Endothelial cell of umbilical vein (primary cell): Measurements from ENCODE around the gene AHSP. TPM values are rescaled to one million over a fixed set of nuclear protein-coding genes. Genes with fewer than 3 reads are reported as not detected.
A peak's percentile ranks its signal among the peaks of the same experiment; 100 is the strongest.

ENCODE experiments used
- BruUV-seq: library from RNA; stranded (reverse); fragments of 400-500 nt; replicated peaks from 2 replicates; lab custom pipeline; 2021; lab: Mats Ljungman, UMichigan
- CTCF ChIA-PET: fragments of 300-600, 350-600 bp; sonication (Branson Sonifier 250); formaldehyde crosslinking; loops from one replicate; lab custom pipeline; 2021; ENCODE audit warnings: antibody characterized with exemption, inconsistent platforms; lab: Charles Lee
- POLR2A ChIA-PET: fragments of 300-600, 350-600 bp; sonication (Branson Sonifier 250); formaldehyde crosslinking; loops from one replicate; lab custom pipeline; 2021; ENCODE audit warnings: antibody characterized with exemption, inconsistent platforms; lab: Charles Lee
- DNase-seq: peaks from one replicate; pipeline ENCODE4 v3.0.0-alpha.2; 2011; ENCODE audit warnings: low read depth, low spot score
- FAIRE-seq: peaks from 2 replicates; lab custom pipeline; 2011; peaks lifted over from hg19 to GRCh38; lab: Jason Lieb, UNC
- H2AFZ ChIP-seq: 2 replicates; pipeline ENCODE4 v1.6.0; 2012; ENCODE audit warnings: low read depth, low read length, control low read depth, inconsistent platforms
- H3K27ac ChIP-seq: 2 replicates; pipeline ENCODE4 v1.5.1; 2011; ENCODE audit warnings: low read depth, mild to moderate bottlenecking, control low read depth, low read length, moderate library complexity; ENCODE audit not compliant: insufficient read depth
- H3K27me3 ChIP-seq, 2 experiments: 2 replicates each; pipeline versions ENCODE4 v1.6.0 to v1.6.1; 2011; ENCODE audit warnings: low read length in 2 of 2, mixed read lengths in 1 of 2; ENCODE audit not compliant: control insufficient read depth in 2 of 2, insufficient read depth in 2 of 2
- H3K36me3 ChIP-seq, 2 experiments: 2 replicates in 1 of 2; 3 replicates in 1 of 2; pipeline ENCODE4 v1.5.1; 2011; ENCODE audit warnings: low read length in 2 of 2, mild to moderate bottlenecking in 1 of 2, moderate library complexity in 1 of 2; ENCODE audit not compliant: control insufficient read depth in 2 of 2, insufficient read depth in 2 of 2; ENCODE audit errors: extremely low read depth in 1 of 2
- H3K4me1 ChIP-seq: 3 replicates; pipeline ENCODE4 v1.5.1; 2011; ENCODE audit warnings: mild to moderate bottlenecking, low read length; ENCODE audit not compliant: control insufficient read depth, insufficient read depth; ENCODE audit errors: extremely low read depth
- H3K4me2 ChIP-seq: 2 replicates; pipeline ENCODE4 v1.6.1; 2011; ENCODE audit warnings: low read length, control low read depth, mixed read lengths; ENCODE audit not compliant: insufficient read depth
- H3K4me3 ChIP-seq, 3 experiments: fragments of 200-600 bp in 1 of 3; sonication (generic), shearing (Covaris generic) in 1 of 3; replicated peaks in 1 of 3; 2 replicates each; pipeline ENCODE4 v1.5.1; 2011 to 2016; ENCODE audit warnings: control low read depth in 3 of 3, low read length in 3 of 3, mild to moderate bottlenecking in 2 of 3, inconsistent platforms in 1 of 3, low read depth in 1 of 3, moderate library complexity in 1 of 3; ENCODE audit not compliant: insufficient read depth in 1 of 3
- H3K79me2 ChIP-seq: 2 replicates; pipeline ENCODE4 v1.6.0; 2012; ENCODE audit warnings: low read length, inconsistent platforms; ENCODE audit not compliant: control insufficient read depth, insufficient read depth
- H3K9ac ChIP-seq: replicated peaks from 2 replicates; pipeline ENCODE3; 2011; ENCODE audit warnings: low read length, control low read depth; ENCODE audit not compliant: insufficient read depth; ENCODE audit errors: extremely low read depth
- H3K9me1 ChIP-seq: replicated peaks from 3 replicates; pipeline ENCODE4 v1.6.0; 2011; ENCODE audit warnings: mild to moderate bottlenecking, low read length; ENCODE audit not compliant: control insufficient read depth, insufficient read depth; ENCODE audit errors: extremely low read depth
- H3K9me3 ChIP-seq: replicated peaks from 2 replicates; pipeline ENCODE4 v1.5.1; 2012; ENCODE audit warnings: low read length, inconsistent platforms; ENCODE audit not compliant: control insufficient read depth, insufficient read depth
- H4K20me1 ChIP-seq: replicated peaks from 2 replicates; pipeline ENCODE3; 2011; ENCODE audit warnings: mild to moderate bottlenecking, low read length; ENCODE audit not compliant: control insufficient read depth, insufficient read depth; ENCODE audit errors: extremely low read depth
- EZH2 ChIP-seq: IDR thresholded peaks from 2 replicates; pipeline ENCODE4 v1.6.1; 2012; ENCODE audit warnings: borderline replicate concordance, low read depth, mild to moderate bottlenecking, moderate library complexity, low read length, inconsistent platforms; ENCODE audit not compliant: severe bottlenecking
- FOS ChIP-seq: IDR thresholded peaks from 2 replicates; pipeline ENCODE4 v1.6.1; 2011; ENCODE audit warnings: mild to moderate bottlenecking, low read length, moderate library complexity, borderline replicate concordance; ENCODE audit not compliant: insufficient read depth
- GATA2 ChIP-seq: IDR thresholded peaks from 2 replicates; pipeline ENCODE4 v1.7.0; 2011; ENCODE audit warnings: low read depth, mild to moderate bottlenecking, moderate library complexity, mixed read lengths, low read length; ENCODE audit not compliant: insufficient read length, insufficient read depth
- JUN ChIP-seq: IDR thresholded peaks from 2 replicates; pipeline ENCODE4 v1.6.1; 2011; ENCODE audit warnings: borderline replicate concordance, low read depth; ENCODE audit not compliant: insufficient read length, insufficient read depth
- MYC ChIP-seq: IDR thresholded peaks from one replicate; pipeline ENCODE4 v1.6.1; 2011; ENCODE audit warnings: mild to moderate bottlenecking, low read depth, low read length
- POLR2A ChIP-seq: IDR thresholded peaks from 2 replicates; pipeline ENCODE4 v1.6.1; 2012; ENCODE audit warnings: low read depth, mild to moderate bottlenecking, control low read depth, low read length
- POLR2AphosphoS5 ChIP-seq: IDR thresholded peaks from 2 replicates; pipeline ENCODE4 v1.6.1; 2012; ENCODE audit warnings: low read depth, mild to moderate bottlenecking, control low read depth, low read length, moderate library complexity; ENCODE audit not compliant: insufficient read depth
- dilution Hi-C: fragments of 300-500 bp; cut with MboI; formaldehyde crosslinking; loops from one replicate; pipeline ENCODE4 v1.15.0; 2019; ENCODE audit warnings: low sequenced_read_pairs; ENCODE audit not compliant: extremely low pct_ligation_motif_present
- intact Hi-C: fragments of 100-400 bp; cut with micrococcal nuclease; formaldehyde crosslinking; loops from one replicate; pipeline ENCODE4 v1.10.0; 2022
- polyA plus RNA-seq, 4 experiments: library from polyadenylated mRNA; depleted of rRNA in 3 of 4; stranded (reverse) in 3 of 4; unstranded in 1 of 4; fragments of >200 nt; gene quantifications; 2 replicates each; pipeline versions ENCODE4 v1.2.1 to v1.2.3, GENCODE V29; 2011 to 2012; ENCODE audit warnings: missing spikeins in 1 of 4
- total RNA-seq: library from RNA; stranded (reverse); gene quantifications from 2 replicates; pipeline ENCODE4 v1.2.3, GENCODE V29; 2021
- TF ChIP-seq, protein P1 (sequence below), 2 donors: IDR thresholded peaks; 1 replicate in 1 of 2; 2 replicates in 1 of 2; pipeline ENCODE4 v1.5.1; 2011; ENCODE audit warnings: low read length in 2 of 2, mild to moderate bottlenecking in 2 of 2, moderate library complexity in 2 of 2, control low read depth in 1 of 2, inconsistent platforms in 1 of 2, low read depth in 1 of 2; ENCODE audit not compliant: insufficient read depth in 1 of 2; ENCODE audit errors: extremely low read depth in 1 of 2
- TF ChIP-seq, protein P2 (sequence below): IDR thresholded peaks from 2 replicates; pipeline ENCODE4 v1.6.1; 2011; ENCODE audit not compliant: insufficient read depth, insufficient read length

Gene AHSP
- total and polyA plus RNA-seq, 2 donors (not counting 3 experiments of a cell fraction or from before 2014, with no cell fraction given), result not detected

DNA sequence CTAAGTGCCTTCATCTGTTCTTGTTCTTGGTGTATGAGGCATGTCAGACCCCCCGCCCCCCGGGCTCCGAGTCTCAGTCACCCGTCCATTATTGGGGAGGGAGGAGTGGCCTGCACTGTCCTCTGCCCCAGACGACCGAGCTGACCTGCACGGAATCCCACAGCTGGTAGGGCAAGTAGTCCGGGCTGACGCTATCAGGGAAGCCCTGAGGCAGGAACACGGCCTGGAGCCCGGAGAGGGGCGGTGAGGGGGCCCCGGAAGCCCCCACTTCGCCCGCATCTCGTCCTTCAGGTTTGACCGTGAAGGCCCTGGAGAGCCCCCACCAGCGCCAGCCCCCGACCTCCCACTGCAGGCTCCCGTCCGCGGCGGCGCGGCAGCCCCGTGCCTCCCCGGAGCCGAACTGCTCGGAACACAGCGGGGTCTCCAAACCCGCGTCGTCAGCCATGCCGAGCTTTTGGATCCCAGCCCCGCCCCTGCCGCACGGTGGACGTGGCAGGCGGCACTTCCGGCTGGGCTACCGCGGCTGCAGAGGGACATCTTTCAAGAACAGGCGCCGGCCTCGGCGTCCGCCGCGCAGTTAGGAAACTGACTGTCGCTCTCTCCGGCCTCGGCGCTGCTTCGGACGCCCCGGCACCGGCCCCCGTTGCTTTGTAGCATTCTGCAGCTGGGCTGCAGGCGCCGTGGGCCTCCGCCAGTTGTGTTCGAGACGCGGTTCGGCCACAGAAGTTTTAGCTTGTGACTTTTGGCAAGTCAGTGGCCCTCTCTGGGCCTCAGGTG, 19.6 kb upstream of the AHSP start, which contains the start of gene RUSF1:
Gene RUSF1, minus strand, starts transcription at position 463 of the 777 bp plus-strand sequence. Its CDS starts 18 bp downstream, at position 445.
- dilution Hi-C loops, result no loop called here
- POLR2A ChIA-PET, result interaction anchor here (0.5 kb wide), 1 partner anchor 36 kb away, joined by 4 read pairs; the partner anchor contains the start of gene TGFB1I1
- FAIRE-seq, result peak; percentile 87

DNA sequence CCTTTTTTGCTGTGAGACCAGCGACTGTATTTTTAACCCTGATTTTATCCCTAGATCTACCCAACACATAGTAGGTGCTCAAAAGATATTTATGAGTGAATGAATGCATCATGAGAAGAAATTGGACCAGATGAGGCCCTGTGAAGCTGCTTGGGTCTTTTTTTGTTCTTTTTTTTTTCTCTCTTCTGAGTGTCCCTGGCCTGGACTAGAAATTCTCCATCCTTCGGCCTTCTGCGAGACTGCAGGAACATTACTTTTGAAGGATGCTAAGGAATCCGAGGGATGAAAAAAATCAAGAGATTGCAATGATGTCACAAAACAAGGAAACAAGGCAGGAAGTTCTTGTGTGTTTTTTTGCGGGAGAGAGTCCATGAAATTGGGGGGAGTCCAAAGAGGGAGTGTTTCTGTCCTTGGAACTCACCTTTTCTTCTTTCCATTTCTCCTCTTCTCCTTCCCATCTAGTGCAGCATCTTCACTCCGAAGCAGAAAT, 18.9 kb upstream of the AHSP start:
- no peak for DNase-seq
- CTCF ChIA-PET, result interaction anchor here (0.9 to 1.5 kb wide), 3 partner anchors 11 to 50 kb away, joined by 3 to 4 read pairs (median 4); no protein-coding TSS in a partner anchor
- H3K4me1 ChIP-seq, result peaks cover 27% of the 10 kb centered on the region
- H3K27ac ChIP-seq, result peak overlapping the region; percentile 82
- BruUV-seq, result TSS peak; percentile 79
- H3K27me3 ChIP-seq, result no peaks in the 10 kb centered on the region
- intact Hi-C loops (loop anchor here (1.0 to 10.0 kb wide), 2 partner anchors 49 to 356 kb away; partner anchors contain the start of gene ARMC5), dilution Hi-C loops (no loop called here)
- peaks cover 13% of the 10 kb centered on the region for H3K79me2 ChIP-seq
- peak overlapping the region; percentile 87 for H3K4me2 ChIP-seq
- H3K9me1 ChIP-seq, result no peaks in the 10 kb centered on the region
- H2AFZ ChIP-seq, result peak overlapping the region; percentile 75
- H3K9me3 ChIP-seq, result no peaks in the 10 kb centered on the region
- H4K20me1 ChIP-seq, result no peaks in the 10 kb centered on the region
- H3K9ac ChIP-seq, result peak overlapping the region; percentile 94
- POLR2A ChIA-PET, result interaction anchor here (0.5 kb wide), 1 partner anchor 37 kb away, joined by 4 read pairs; the partner anchor contains the start of gene TGFB1I1
- H3K4me3 ChIP-seq, result peak overlapping the region; percentile 69 to 90 (median 77)
- FAIRE-seq, result peak; percentile 77
- H3K36me3 ChIP-seq, result no peaks in the 10 kb centered on the region
- TF ChIP-seq JUN, result no peak
- TF ChIP-seq FOS, result no peak
- TF ChIP-seq, protein P1, sequence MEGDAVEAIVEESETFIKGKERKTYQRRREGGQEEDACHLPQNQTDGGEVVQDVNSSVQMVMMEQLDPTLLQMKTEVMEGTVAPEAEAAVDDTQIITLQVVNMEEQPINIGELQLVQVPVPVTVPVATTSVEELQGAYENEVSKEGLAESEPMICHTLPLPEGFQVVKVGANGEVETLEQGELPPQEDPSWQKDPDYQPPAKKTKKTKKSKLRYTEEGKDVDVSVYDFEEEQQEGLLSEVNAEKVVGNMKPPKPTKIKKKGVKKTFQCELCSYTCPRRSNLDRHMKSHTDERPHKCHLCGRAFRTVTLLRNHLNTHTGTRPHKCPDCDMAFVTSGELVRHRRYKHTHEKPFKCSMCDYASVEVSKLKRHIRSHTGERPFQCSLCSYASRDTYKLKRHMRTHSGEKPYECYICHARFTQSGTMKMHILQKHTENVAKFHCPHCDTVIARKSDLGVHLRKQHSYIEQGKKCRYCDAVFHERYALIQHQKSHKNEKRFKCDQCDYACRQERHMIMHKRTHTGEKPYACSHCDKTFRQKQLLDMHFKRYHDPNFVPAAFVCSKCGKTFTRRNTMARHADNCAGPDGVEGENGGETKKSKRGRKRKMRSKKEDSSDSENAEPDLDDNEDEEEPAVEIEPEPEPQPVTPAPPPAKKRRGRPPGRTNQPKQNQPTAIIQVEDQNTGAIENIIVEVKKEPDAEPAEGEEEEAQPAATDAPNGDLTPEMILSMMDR (IDR thresholded peaks at IDR 0.05; ENCODE audit: extremely low read depth in 1 of 2, insufficient read depth in 1 of 2, low read depth in 1 of 2, low read length in 2 of 2), result no peak
- no peak for TF ChIP-seq POLR2AphosphoS5
- TF ChIP-seq POLR2A, result no peak
- TF ChIP-seq, protein P2, sequence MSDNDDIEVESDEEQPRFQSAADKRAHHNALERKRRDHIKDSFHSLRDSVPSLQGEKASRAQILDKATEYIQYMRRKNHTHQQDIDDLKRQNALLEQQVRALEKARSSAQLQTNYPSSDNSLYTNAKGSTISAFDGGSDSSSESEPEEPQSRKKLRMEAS, result no peak
- no peak for TF ChIP-seq EZH2
- no peak for TF ChIP-seq MYC
- TF ChIP-seq GATA2, result no peak

More for the DNA sequence above, 19.6 kb upstream of the AHSP start, which contains the start of gene RUSF1:
- DNase-seq, result peak; percentile 89
- intact Hi-C loops, result loop anchor here (1.0 to 10.0 kb wide), 2 partner anchors 49 to 357 kb away; partner anchors contain the start of gene ARMC5
- Histone ChIP-seq H3K4me3 (peak within 1 kb of the TSS; percentile 69 to 90 (median 77)), H3K27ac (peak within 1 kb of the TSS; percentile 82), H4K20me1 (no peaks in the 10 kb centered on the region), H3K4me1 (peaks cover 27% of the 10 kb centered on the region), H2AFZ (peak within 1 kb of the TSS; percentile 75), H3K9me3 (no peaks in the 10 kb centered on the region), H3K9me1 (no peaks in the 10 kb centered on the region), H3K36me3 (no peaks in the 10 kb centered on the region), H3K79me2 (peaks cover 13% of the 10 kb centered on the region), H3K27me3 (no peaks in the 10 kb centered on the region), H3K4me2 (peak within 1 kb of the TSS; percentile 87), H3K9ac (peak within 1 kb of the TSS; percentile 94)
- CTCF ChIA-PET, result interaction anchor here (0.8 to 1.5 kb wide), 5 partner anchors 9 to 50 kb away, joined by 3 to 5 read pairs (median 4); no protein-coding TSS in a partner anchor
- BruUV-seq, result TSS peak; percentile 53
- TF ChIP-seq JUN (no peak), POLR2A (peak; percentile 91), EZH2 (no peak), POLR2AphosphoS5 (peak; percentile 86)
- TF ChIP-seq, protein P2, result peak; percentile 28
